ENCODE data around the gene RNF151. TPM values are rescaled to one million over a fixed set of nuclear protein-coding genes. Genes with fewer than 3 reads are reported as not detected.
A peak's percentile ranks its signal among the peaks of the same experiment; 100 is the strongest.

Gene RNF151
- total and polyA plus RNA-seq, 10 of the 15 experiments (the other 5 are each of a cell fraction or from before 2014, with no cell fraction given): 0.17 to 0.56 TPM; not detected in 8

DNA sequence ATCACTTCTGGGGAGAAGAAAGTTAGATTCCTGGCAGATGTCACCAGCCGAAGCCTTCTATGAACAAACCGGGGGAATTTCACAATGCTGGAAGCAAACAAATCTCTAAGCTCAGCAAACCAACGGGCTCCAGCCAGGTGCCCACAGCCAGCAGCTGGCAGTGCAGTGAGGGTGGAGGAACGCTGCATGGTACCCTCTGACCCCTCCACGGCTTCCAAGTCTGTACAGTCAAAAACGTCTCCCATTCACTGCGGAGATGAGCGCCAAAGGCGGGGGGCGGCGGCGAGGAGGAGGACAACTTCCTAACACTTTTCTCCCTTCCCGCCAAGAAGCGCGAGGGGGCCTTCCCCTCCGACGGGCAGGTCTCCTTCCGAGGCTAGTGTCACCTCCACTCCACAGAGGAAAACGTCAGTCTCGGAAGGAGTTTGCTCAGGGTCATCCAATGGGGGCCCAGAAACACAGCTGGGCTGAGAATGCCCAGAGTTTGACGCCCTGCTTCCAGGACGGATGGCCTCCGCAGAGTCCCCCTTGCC lies 42.0 kb downstream of the RNF151 start:
- H4K20me1 ChIP-seq (ENCODE audit: control insufficient read depth, insufficient read depth): peaks cover under 1% of the 10 kb centered on the region; the same call in 1 of the 2 replicates
- POLR2A ChIA-PET: interaction anchor here (0.6 to 2.2 kb wide), 5 partner anchors 12 to 526 kb away, joined by 3 to 14 read pairs (median 7); partner anchors contain the start of gene TRAF7
- in situ Hi-C loops (cut with MboI) (no loop called here), intact Hi-C loops (cut with micrococcal nuclease; ENCODE audit: unreplicated experiment) (loop anchor here (5.0 kb wide), 1 partner anchor 144 kb away; no protein-coding TSS in a partner anchor)
- H2AFZ ChIP-seq (ENCODE audit: control insufficient read depth, low read depth, low read length): no peak overlapping the region
- SMC1A ChIA-PET (ENCODE audit: uncharacterized antibody, unreplicated experiment): interaction anchor here (1.1 to 1.9 kb wide), 3 partner anchors 27 to 147 kb away, joined by 3 to 5 read pairs (median 3); partner anchors contain the start of genes NOXO1, NTHL1, TRAF7 and TSC2
- RAD21 ChIA-PET (ENCODE audit: unreplicated experiment): interaction anchor here (1.3 kb wide), 1 partner anchor 18 kb away, joined by 3 read pairs; no protein-coding TSS in a partner anchor
- H3K9me3 ChIP-seq (replicated peaks; ENCODE audit: control insufficient read depth, insufficient read depth, low read length): no peaks in the 10 kb centered on the region
- peaks cover 0 to 3% of the 10 kb centered on the region in 2 experiments; a peak in 1 of 4 replicates for H3K36me3 ChIP-seq (ENCODE audit: control insufficient read depth in 2 of 2, insufficient read depth in 2 of 2, low read length in 1 of 2)
- peaks cover 22% of the 10 kb centered on the region for H3K4me1 ChIP-seq (ENCODE audit: control insufficient read depth, insufficient read depth, low read length)
- TF ChIP-seq EED (IDR thresholded peaks at IDR 0.05; ENCODE audit: low read depth): 0 out of 2 replicates have a peak, but pooled peaks have one; percentile 13
- TF ChIP-seq ETV6 (conservative IDR thresholded peaks at IDR 0.05 in 1 of 2, IDR thresholded peaks at IDR 0.05 in 1 of 2; ENCODE audit: borderline replicate concordance in 1 of 2, low read depth in 1 of 2): no peak
- peak; percentile 48; the same call in 1 of the 2 replicates for TF ChIP-seq E2F4 (IDR thresholded peaks at IDR 0.05; ENCODE audit: low read depth, low read length)
- 0 out of 3 replicates have a peak, but pooled peaks of 1 of the 2 experiments have one; percentile 26 for TF ChIP-seq EGR1 (IDR thresholded peaks at IDR 0.05; ENCODE audit: borderline replicate concordance in 1 of 2, low read depth in 2 of 2, low read length in 2 of 2)
- TF ChIP-seq SUPT20H (IDR thresholded peaks at IDR 0.05; ENCODE audit: borderline replicate concordance, control insufficient read depth, low read depth, low read length): no peak
- 0 out of 2 replicates have a peak, but pooled peaks have one; percentile 37 for TF ChIP-seq IKZF1 (conservative IDR thresholded peaks at IDR 0.05)
- ATAC-seq: peak; percentile 5
- no TSS peak for BruUV-seq (replicated peaks)
- CTCF ChIA-PET: interaction anchor here (1.3 to 1.4 kb wide), 3 partner anchors 8 to 132 kb away, joined by 3 to 8 read pairs (median 3); no protein-coding TSS in a partner anchor
- H3K27ac ChIP-seq (ENCODE audit: control insufficient read depth, insufficient read depth): peak overlapping the region; percentile 89
- H3K79me2 ChIP-seq (ENCODE audit: control insufficient read depth, insufficient read depth, low read length): peaks cover 67% of the 10 kb centered on the region
- H3K9ac ChIP-seq (ENCODE audit: control insufficient read depth, insufficient read depth, low read length): peak overlapping the region; percentile 92
- no peak for FAIRE-seq
- H3K27me3 ChIP-seq (replicated peaks in 1 of 2; ENCODE audit: control insufficient read depth in 2 of 2, insufficient read depth in 2 of 2, low read length in 1 of 2): no peaks in the 10 kb centered on the region
- H3K4me2 ChIP-seq (ENCODE audit: control insufficient read depth, insufficient read depth): peak overlapping the region; percentile 98
- H3K4me3 ChIP-seq: peak overlapping the region; percentile 100
- DNase-seq (ENCODE audit: low read depth, low spot score): no peak
- WGBS (ENCODE audit: insufficient coverage, insufficient replicate concordance, low lambda C conversion rate, missing lambda C conversion rate): under 1% methylated on average over 20 of the region's 23 CpGs

Measured in GM12878 (cell line).